GM18907 (cell line): ENCODE data around the gene ANP32D.
A peak's percentile ranks its signal among the peaks of the same experiment; 100 is the strongest.
"Not testable (repeated sequence)": the region's sequence is repeated elsewhere in the genome, so short reads cannot be mapped to it uniquely, and the experiment has no call there.

Experiments
- ATAC-seq: cut with Tn5 transposase; IDR thresholded peaks from one replicate; pipeline ENCODE4 v1.9.1; 2021; ENCODE audit warnings: mild to moderate bottlenecking, moderate library complexity; ENCODE audit not compliant: unreplicated experiment

Gene ANP32D

GRCh38 chr12:48472259-48472658, at the start of gene ANP32D:
Gene ANP32D (plus strand): TSS chr12:48472559. CDS start chr12:48472665, 106 bp downstream.
- no peak for ATAC-seq

- no peak for ATAC-seq
These were observed 49.2 kb upstream of the ANP32D start for GRCh38 chr12:48423171-48423570.

GRCh38 chr12:48424644-48425043, 47.7 kb upstream of the ANP32D start:
- no peak for ATAC-seq

- not testable (repeated sequence) for ATAC-seq
These were observed 38.3 kb upstream of the ANP32D start for GRCh38 chr12:48434016-48434415.

GRCh38 chr12:48441069-48441468, 31.3 kb upstream of the ANP32D start:
- ATAC-seq, result no peak

GRCh38 chr12:48442179-48442847, 30.0 kb upstream of the ANP32D start:
- ATAC-seq, result no peak

GRCh38 chr12:48445538-48445937, 26.8 kb upstream of the ANP32D start:
- no peak for ATAC-seq

- no peak for ATAC-seq
These were observed 26.1 kb upstream of the ANP32D start for GRCh38 chr12:48446161-48446776.

GRCh38 chr12:48447755-48448154, 24.6 kb upstream of the ANP32D start:
- ATAC-seq, result no peak

GRCh38 chr12:48451372-48451771, 21.0 kb upstream of the ANP32D start:
- no peak for ATAC-seq

GRCh38 chr12:48452961-48453360, 19.4 kb upstream of the ANP32D start:
- not testable (repeated sequence) for ATAC-seq

GRCh38 chr12:48454667-48455066, 17.7 kb upstream of the ANP32D start:
- ATAC-seq, result no peak

- no peak for ATAC-seq
These were observed 17.2 kb upstream of the ANP32D start for GRCh38 chr12:48455116-48455515.

- no peak for ATAC-seq
These were observed 13.1 kb upstream of the ANP32D start for GRCh38 chr12:48459259-48459658.

- not testable (repeated sequence) for ATAC-seq
These were observed 3.3 kb upstream of the ANP32D start for GRCh38 chr12:48469027-48469426.

- ATAC-seq, result no peak
These were observed 702 bp downstream of the ANP32D start for GRCh38 chr12:48473061-48473460.

GRCh38 chr12:48474497-48474896, 2.1 kb downstream of the ANP32D start:
- ATAC-seq, result not testable (repeated sequence)

- ATAC-seq, result no peak
These were observed 9.8 kb downstream of the ANP32D start, which contains the start of gene C12orf54 for GRCh38 chr12:48482198-48482597. Gene C12orf54 (plus strand): TSS chr12:48482498. CDS start chr12:48483297, 799 bp downstream.

GRCh38 chr12:48482930-48483329, 10.6 kb downstream of the ANP32D start:
- ATAC-seq, result no peak

- ATAC-seq, result no peak
These were observed 13.9 kb downstream of the ANP32D start for GRCh38 chr12:48486261-48486660.

GRCh38 chr12:48486679-48487078, 14.3 kb downstream of the ANP32D start:
- ATAC-seq, result no peak

GRCh38 chr12:48489012-48489411, 16.7 kb downstream of the ANP32D start:
- peak; percentile 96 for ATAC-seq
